GM21381 (cell line): ENCODE measurements around the gene GRM5.
"Not testable (repeated sequence)": the region's sequence is repeated elsewhere in the genome, so short reads cannot be mapped to it uniquely, and the experiment has no call there.

Source experiments
- ATAC-seq: cut with Tn5 transposase; IDR thresholded peaks from one replicate; pipeline ENCODE4 v1.9.1; 2021; ENCODE audit warnings: mild to moderate bottlenecking, moderate library complexity; ENCODE audit not compliant: unreplicated experiment

The GRM5 gene

DNA sequence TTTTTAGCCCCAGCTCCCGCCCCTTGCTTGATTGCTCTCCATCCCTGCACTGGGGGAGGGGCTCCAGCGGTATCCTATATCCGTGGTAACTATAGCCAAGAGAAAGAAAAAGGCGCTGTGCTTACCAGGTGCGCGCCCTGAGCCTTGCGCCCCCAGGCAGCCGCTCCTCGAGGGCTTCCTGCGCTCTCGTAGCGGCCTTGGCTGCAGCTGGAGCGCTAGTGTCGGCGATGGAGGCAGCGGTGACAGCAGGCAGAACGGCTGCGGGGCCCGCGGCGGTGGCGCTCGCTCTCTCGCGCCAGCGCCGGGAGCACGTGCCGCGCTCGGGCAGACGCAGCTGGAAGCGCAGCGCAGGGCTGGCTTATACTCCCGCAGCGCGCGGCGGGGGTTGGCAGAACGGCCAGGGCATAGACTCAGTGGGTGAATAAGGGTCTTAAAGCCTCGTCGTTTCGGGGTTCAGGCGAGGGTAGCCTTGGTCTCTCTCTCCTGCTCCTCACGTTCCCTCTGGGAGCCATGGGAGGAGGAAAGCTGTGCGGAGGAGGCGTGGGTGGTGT, at the start of gene GRM5:
TSS of gene GRM5 (minus strand) at position 332 of the 551 bp plus-strand sequence. CDS start 18,110 bp downstream, outside the sequence.
- ATAC-seq = not testable (repeated sequence)

DNA sequence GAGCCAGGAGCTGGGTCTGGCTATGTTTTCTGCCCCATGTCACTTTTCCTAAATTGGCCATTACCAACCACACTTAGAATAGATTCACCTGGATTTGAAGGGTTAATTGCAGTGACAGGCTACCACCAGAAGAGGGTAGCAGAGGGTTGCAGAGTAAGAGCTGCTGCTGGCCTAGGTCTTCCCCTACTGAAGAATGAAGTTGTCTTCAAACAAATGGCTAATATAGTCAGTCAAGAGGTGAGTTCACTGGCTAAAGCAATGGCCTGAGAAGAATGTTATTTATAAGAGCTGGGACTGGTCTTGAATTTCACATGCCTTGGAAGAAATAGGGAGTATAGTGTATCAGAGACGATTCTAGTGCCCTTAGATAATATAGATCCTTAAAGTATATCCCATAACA, 32.2 kb upstream of the GRM5 start:
- ATAC-seq = peak; percentile 76

DNA sequence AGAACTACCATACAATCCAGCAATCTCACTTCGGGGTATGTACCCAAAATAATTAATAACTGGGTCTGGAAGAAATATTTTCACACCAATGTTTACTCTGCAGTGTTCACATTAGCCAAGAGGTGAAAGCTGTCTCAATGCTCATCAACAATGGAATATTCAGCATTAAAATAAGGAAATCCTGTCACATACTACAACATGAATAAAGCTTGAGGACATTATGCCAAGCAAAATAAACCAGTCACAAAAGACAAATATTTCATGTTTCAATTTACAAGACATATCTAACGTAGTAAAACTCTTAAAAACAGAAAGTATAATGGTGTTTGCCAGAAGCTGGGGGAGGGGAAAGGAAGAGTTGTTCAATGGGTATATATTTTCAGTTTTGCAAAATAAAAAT, 28.0 kb upstream of the GRM5 start:
- not testable (repeated sequence) for ATAC-seq

DNA sequence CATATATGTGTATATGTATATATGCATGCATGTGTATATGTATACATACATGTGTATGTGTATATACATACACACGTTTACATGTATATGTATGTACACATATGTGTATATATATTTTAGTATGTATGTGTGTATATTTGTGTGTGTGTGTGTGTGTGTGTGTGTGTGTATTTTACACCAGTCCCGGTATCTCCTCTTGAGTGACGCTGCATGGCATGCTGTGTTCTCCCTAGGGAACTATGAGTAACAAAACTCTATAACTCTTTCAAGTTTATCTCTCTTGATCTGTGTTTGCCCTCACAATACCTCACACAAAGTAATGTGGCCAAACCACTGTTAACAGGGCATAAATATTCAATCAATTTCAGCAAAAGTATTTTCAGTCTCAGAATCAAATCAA, 19.2 kb upstream of the GRM5 start:
- not testable (repeated sequence) for ATAC-seq

DNA sequence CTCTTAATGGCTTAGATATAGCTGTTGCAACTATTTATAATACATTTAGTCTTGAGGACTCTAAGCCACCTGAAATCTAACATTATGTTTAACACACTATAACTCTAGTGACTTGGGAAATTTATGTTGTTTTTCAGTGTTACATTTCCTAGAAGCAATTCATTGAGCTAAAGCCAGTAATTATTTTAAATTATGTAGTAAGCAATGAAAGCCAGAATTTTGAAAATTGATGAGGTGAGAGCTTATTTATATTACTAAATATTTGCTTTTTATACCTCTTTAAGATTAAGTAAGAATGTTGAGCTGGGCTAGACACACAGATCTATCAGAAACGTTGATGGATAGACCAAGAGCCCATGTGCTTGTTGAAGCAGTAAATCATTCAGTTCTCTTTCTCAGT, 5.1 kb upstream of the GRM5 start:
- ATAC-seq = not testable (repeated sequence)

DNA sequence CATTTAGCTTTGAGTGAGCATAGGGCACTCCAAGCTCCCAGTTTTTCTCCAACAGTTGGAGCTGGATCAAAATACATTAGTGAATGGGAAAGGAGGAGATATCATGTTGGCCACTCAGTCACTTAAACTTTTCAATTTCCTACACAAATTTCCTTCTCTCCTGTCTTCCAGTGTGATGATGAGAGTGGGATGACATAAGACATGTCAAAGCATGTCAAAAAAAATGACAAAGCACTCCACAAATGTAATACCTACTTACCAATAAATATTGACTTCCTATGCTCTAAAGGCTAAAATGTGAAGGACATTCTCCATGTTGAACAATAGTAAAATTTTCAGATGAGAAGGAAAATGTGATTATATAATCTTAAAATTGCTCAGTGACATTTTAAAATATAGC, 1.5 kb upstream of the GRM5 start:
- ATAC-seq = no peak

DNA sequence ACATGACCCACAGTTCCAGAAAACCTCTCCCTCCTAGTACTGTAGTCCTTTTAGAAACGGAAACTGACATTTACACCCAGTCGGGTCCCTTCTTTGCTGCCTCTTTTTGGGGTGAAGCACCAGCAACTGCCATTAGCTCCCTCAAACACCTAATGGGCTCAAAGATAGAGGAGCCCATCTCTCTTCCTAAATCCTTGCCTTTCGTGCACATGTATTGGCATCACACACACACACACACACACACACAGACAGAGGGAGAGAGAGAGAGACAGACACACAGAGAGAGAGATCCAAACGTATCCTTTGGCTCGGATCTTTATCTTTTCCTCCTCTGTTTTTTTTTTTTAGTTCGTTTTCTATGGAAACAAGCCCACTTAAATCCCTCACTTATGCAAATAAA, 716 bp downstream of the GRM5 start:
- no peak for ATAC-seq

DNA sequence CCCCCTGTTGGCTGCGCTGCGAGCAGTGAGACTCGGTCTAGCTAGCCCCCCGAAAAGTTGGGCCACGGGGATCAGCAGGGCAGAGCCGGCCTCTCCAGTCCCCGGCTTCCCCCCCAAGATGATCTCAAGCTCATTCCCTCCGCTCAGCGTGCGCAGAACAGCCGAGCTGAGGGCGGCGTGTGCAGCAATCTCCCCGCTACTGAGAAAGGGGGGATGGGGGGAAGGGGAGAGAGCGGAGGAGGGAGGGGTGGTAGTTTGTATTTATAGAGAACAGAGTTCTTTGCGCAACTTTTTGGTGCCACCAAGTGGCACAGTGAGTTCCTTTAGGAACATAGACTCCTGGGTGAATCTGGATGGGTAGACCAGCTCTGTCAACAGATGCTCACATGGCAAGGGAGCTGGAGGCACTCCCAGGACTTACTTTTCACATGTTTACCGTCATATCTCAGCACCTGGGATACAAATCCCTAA, 2.3 kb downstream of the GRM5 start:
- not testable (repeated sequence) for ATAC-seq

DNA sequence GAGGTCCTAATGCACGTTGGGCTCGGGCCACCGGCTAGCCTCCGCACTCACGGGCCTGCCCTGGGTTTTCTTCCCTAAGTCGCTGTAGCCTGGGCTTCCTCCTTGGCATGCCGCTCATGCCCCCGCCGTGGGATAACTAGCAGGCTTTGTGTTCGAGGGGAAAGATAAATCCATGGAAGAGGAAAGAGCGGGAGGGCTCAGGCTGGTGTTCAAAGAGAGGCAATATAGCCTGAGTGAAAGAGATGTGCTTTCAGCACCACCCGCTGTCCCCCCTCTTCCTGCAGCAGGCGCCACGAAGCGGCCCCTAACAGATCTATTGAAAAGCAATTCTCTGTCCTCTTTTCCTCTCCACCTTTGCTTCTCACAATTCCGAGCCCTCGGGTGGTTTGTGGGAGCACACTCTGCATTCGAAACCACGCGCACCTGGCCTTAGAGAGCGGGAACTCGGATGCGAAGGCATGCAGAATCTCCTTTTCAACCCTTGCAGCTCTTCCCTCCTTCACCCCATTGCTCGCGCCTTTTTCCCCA, 2.9 kb downstream of the GRM5 start:
- ATAC-seq = not testable (repeated sequence)

DNA sequence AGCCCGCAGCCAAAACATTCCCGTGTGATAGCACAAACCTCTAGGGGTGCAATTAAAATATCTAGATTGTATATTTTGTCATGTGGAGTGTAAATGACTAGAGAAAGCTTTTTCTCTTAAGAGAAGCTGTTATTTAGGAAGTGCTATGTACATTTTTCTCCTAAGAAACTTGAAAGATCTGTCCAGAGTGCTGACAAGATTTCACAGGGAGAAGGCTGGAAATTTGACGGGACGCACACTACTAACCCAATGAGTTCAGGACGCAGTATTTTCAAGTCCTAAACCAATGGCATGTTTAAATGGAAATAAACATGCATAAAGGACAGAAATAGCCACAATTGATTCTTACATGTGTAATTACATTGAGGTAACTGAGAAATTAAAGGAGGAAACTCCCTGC, 3.9 kb downstream of the GRM5 start:
- not testable (repeated sequence) for ATAC-seq

DNA sequence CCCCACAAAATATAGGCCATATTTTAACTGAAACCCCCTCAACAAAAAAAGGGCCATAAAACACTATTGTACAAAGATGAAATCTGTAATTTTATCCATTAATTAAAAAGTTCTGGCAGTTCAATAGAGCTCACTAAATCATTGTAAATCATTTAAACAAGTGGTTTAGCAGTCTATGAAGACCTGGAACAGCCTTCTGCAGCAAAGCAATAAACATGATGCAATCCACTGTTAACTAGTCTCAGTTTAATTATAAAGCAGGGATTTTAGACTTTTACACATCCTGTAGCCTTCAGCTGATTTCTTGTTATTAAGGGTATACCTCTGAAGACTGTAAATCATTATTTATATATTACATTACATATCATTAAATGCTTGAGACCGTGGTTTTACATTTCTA, 8.4 kb downstream of the GRM5 start:
- ATAC-seq = not testable (repeated sequence)

DNA sequence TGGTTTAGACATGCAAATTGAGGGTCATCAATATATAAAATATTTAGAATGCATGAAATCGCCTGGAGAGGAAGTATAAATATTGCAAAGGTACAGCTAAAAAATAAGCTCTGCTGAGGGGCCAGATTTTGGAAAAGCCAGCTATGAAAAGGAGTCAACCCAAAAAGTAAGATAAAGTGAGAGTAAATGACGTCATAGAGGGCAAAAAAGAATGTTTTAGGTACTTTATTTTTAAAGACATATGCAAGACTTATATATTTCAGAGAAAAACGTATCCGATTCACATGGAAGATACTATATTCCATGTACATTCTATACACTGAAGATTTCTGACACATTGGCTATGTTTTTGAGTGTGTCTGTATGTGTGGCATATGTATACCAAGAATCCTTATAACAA, 13.6 kb downstream of the GRM5 start:
- ATAC-seq = no peak

DNA sequence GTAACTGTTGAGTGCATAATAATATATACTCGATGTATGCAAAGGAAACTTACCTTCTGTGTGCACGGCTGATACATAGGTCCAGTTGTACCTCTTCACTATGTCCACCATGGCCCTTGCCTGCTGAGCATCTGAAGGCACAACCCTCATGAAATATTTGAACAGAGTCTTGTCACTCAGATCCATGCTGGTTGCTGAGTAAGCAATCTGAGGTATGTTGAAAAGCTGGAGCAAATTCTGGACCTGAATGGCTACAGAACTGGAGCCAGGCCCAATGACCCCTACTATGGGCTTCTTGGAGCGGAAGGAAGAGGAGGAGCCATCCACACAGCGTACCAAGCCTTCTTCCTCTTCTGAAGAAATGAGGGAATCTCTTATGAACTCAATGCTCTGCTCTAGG, 18.6 kb downstream of the GRM5 start:
- not testable (repeated sequence) for ATAC-seq

DNA sequence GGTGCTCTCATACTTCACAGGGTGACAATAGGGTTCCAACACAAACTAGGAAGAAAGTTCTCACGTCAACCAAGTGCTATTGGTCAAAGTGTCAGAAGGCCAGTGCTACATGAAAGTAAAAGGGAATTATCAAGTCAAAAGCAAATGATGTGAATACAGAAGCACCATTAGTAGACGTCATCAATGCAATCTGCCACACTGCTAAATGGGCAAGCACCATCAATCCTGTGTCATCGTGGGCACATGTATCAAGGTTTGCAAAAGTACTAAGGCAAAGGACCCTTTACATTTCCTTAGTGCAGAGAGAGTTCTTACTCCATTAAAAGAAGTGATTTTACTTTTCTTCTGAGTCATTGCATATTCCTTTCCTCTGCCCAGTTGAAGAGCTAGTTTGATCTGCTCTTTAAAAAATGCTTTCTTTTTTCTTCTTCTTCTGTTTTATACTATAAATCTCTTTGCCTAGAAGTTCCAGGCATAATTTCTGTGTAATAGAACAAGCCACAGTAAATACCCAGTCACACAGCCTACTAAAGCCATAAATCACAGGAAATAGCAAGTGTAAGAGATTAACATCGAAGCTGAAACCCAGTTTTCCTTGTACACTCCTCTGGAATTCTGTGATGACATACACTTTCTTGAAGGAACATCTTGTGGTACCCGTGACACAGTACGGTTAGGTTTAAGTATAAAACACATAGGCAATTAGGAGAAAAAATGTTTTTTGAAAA, 21.8 kb downstream of the GRM5 start:
- not testable (repeated sequence) for ATAC-seq

DNA sequence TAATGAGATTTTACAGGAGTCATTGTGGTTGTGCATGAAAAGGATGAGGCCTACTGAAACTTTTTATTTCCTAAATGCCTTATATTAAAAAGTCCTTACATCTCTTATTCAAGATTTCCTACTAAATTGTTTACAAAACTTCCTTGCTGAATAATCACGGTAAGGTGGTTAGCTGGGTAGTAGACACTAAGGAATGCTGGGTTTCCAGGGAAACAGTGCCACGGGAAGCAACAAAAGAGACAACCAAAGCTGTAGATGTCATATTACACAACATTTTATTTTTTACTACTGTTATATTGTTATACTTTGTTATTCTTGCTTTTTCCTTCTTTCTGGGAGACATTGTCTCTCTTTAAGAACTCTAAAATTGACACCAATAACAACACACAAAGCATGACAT, 36.1 kb downstream of the GRM5 start:
- not testable (repeated sequence) for ATAC-seq

DNA sequence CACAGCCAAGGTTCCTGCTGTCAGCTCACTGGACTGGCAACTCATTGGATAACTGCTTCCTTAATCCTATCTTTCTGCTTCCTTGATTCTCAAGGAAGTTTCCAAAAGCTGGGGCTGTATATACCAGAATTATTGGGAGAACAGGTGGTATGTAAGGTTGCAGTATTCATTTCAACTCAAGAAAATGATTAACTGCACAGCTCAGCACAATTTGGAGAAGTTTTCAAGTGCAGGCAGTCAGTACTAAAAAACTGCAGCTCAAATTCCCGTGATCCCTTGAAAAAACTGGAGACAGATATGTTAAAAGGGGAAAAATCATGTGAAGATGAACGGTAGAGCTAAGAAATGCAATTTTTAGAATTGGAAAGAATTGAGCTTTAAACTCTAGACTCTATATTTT, 44.4 kb downstream of the GRM5 start:
- ATAC-seq = no peak

DNA sequence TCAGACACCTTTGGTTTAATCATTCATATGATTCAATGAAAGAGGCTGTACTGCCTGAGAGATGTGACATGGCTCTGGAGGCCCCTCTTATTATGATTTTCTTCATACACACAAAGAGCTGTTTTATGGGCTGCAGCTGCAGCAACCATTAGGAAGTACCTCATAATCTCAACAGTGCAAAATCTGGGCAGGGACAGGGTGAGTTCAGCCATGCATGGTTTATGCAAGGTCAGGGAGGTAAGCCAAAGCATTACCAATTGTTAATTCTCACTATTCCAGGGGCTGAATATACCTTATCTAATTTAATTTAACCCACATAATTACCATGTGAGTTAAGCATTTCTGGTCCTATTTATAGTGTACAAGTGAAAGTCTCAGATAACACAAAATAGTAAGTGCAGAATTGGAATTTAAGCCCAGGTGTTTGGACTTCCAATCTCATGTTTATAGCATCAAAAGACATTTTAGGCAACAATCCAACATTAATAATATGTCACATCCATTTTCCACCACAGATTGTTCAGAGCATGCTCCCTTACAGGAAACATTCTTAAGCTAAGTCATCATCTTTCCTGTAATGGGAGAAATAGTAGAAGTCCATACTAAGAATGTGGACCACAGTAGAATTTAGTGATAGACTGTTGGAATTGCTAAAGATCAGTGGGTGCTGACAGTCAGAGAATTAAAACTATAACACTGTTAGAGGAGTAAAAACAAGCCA, 45.8 kb downstream of the GRM5 start:
- ATAC-seq = not testable (repeated sequence)

DNA sequence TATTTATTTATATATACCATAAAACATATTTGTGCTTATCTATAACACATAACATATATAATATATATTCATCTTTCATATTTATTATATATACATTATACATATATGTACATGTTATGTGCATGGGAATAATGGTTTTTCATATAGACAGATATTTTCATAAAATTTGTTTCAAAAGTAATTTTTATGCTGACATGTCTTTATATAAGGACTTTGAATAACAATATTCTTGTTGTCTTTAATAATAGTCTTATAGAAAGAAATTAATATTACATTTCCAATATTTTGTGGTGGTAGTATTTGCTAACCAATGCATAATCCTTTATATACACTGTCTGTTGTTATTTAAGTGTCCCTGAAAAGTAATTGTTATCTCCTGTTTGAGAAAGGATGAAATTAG, 49.6 kb downstream of the GRM5 start:
- no peak for ATAC-seq

DNA sequence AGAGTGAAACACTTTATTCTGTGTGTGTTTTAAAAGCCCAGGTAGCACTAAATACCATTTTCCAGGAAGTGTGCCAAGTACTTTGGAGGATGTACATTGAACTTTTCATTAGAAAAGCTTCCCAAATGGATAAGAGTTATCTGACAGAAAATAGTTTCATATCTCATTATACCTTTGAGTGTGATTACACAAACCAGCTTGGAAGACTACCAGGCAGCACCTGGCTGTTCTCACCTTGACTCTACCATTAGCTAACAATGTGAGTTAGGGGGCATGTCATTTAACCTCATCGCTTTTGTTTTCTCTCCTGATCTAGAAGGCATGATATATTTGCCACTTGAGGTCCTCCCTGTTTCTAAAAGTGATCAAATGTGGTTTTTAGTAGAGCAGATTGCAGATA, 50.2 kb downstream of the GRM5 start:
- ATAC-seq = no peak

DNA sequence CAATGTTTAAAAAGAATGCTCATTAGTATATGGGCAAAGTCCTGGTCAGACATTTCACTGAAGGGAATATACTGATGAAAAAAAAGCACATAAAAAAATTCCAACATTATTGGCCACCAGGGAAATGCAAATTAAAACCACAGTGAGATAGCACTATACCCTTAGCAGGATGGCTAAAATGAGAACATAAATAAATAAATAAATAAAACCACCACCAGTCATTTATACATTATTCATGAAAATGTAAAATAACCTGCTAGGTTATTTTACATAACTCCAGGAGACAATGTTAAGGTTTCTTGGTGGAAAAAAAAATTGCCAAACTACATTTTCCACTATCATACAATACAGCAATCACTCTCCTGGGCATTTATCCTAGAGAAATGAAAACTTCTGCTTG, 64.9 kb downstream of the GRM5 start:
- not testable (repeated sequence) for ATAC-seq

DNA sequence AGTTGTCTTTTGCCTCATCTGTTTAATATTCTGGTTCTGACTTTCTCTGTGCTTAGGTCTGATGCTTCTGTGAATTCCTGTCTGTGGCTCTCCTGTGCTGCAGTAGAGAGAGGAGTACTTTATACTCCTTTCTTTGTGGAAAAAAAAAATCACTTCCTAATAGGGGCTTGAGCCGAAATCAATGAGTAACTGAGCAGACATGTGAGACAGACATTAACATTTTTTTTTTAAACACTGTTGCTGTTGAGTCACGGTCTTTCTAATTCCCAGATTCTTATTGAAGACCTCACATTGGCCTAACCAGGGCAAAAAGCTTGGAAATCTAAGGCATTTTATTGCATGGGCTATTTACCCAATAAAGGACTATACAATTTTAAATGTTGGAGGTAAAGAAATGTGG, 86.1 kb downstream of the GRM5 start:
- ATAC-seq = no peak

DNA sequence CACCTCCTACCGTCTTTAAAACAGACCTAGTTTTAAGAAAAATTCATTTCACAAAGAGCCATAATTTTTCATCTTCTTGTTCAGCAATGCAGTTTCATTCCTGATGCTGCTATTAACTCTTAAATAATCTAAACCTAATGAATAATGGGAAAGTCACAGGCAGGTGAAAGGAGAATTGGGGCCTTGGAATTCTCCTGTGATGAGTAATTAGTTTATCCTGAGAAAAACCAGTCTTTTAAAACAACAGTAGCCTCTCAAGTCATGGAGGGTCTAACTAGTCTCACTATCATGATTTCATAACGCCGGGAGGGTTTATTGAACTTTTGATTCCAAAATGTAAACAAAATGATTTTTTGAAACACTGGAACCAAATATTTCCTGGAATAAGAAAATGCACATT, 86.8 kb downstream of the GRM5 start:
- not testable (repeated sequence) for ATAC-seq
